Naive thymus-derived CD4-positive, alpha-beta T cell (primary cell): ENCODE results near the gene EMX1. TPM values are rescaled to one million over a fixed set of nuclear protein-coding genes. Genes with fewer than 3 reads are reported as not detected.

Experiments
- ATAC-seq: fragments of 150-1000 bp; cut with Tn5 transposase; 2 replicates; pipeline ENCODE4 v1.10.0; 2021; ENCODE audit warnings: mild to moderate bottlenecking, moderate library complexity
- CTCF ChIA-PET: fragments of 350-600 bp; sonication (Branson Sonifier 250); formaldehyde crosslinking; loops from one replicate; lab custom pipeline; 2021; ENCODE audit warnings: antibody characterized with exemption; lab: Charles Lee
- POLR2A ChIA-PET: fragments of 350-600 bp; sonication (Branson Sonifier 250); formaldehyde crosslinking; loops from one replicate; lab custom pipeline; 2021; ENCODE audit warnings: antibody characterized with exemption, inconsistent platforms; lab: Charles Lee
- DNase-seq, 9 donors: peaks; one replicate each; pipeline versions ENCODE4 v3.0.0 to v3.0.0-alpha.2; 2020 to 2022; ENCODE audit warnings: mixed read lengths in 1 of 9
- H3K27ac ChIP-seq: one replicate; pipeline ENCODE4 v1.7.0; 2013; ENCODE audit warnings: mild to moderate bottlenecking, low read depth, low read length, moderate library complexity
- H3K27me3 ChIP-seq, 2 donors: one replicate each; pipeline ENCODE4 v1.7.0; 2013; ENCODE audit warnings: low read length in 2 of 2, mild to moderate bottlenecking in 2 of 2, moderate library complexity in 2 of 2; ENCODE audit not compliant: control insufficient read depth in 2 of 2, insufficient read depth in 2 of 2
- H3K36me3 ChIP-seq, 3 experiments: 1 replicate in 2 of 3; 2 replicates in 1 of 3; pipeline ENCODE4 v1.7.0; 2013; ENCODE audit warnings: low read length in 3 of 3, mild to moderate bottlenecking in 3 of 3, moderate library complexity in 1 of 3; ENCODE audit not compliant: insufficient read depth in 3 of 3, control insufficient read depth in 2 of 3
- H3K4me1 ChIP-seq, 2 donors: one replicate each; pipeline ENCODE4 v1.7.0; 2013; ENCODE audit warnings: low read length in 2 of 2, mild to moderate bottlenecking in 2 of 2, moderate library complexity in 1 of 2; ENCODE audit not compliant: control insufficient read depth in 2 of 2, insufficient read depth in 2 of 2
- H3K4me3 ChIP-seq: 2 replicates; pipeline ENCODE4 v1.7.0; 2013; ENCODE audit warnings: mild to moderate bottlenecking, low read length
- H3K9me3 ChIP-seq, 3 experiments: 1 replicate in 2 of 3; 2 replicates in 1 of 3; pipeline ENCODE4 v1.7.0; 2013; ENCODE audit warnings: low read length in 3 of 3; ENCODE audit not compliant: control insufficient read depth in 2 of 3
- H3K27ac Mint-ChIP-seq, 9 donors: one replicate each; pipeline ENCODE4 v1.8.0; 2020 to 2022; ENCODE audit warnings: mixed read lengths in 9 of 9, mild to moderate bottlenecking in 8 of 9, moderate library complexity in 5 of 9, inconsistent platforms in 2 of 9
- H3K27me3 Mint-ChIP-seq, 5 donors: one replicate each; pipeline ENCODE4 v1.8.0; 2021 to 2022; ENCODE audit warnings: mixed read lengths in 5 of 5, mild to moderate bottlenecking in 1 of 5
- H3K36me3 Mint-ChIP-seq, 5 donors: one replicate each; pipeline ENCODE4 v1.8.0; 2020 to 2022; ENCODE audit warnings: mixed read lengths in 5 of 5, mild to moderate bottlenecking in 3 of 5, inconsistent platforms in 1 of 5
- H3K4me1 Mint-ChIP-seq, 7 donors: one replicate each; pipeline ENCODE4 v1.8.0; 2020 to 2022; ENCODE audit warnings: mixed read lengths in 7 of 7, mild to moderate bottlenecking in 3 of 7, inconsistent platforms in 1 of 7
- H3K4me3 Mint-ChIP-seq, 10 donors: one replicate each; pipeline ENCODE4 v1.8.0; 2020 to 2022; ENCODE audit warnings: mild to moderate bottlenecking in 10 of 10, mixed read lengths in 10 of 10, moderate library complexity in 6 of 10, inconsistent platforms in 2 of 10
- H3K9me3 Mint-ChIP-seq, 11 donors: one replicate each; pipeline ENCODE4 v1.8.0; 2020 to 2022; ENCODE audit warnings: mixed read lengths in 11 of 11, mild to moderate bottlenecking in 4 of 11, inconsistent platforms in 1 of 11, moderate library complexity in 1 of 11
- intact Hi-C, 2 donors: fragments of 100-400 bp; cut with micrococcal nuclease; formaldehyde crosslinking; loops; one replicate each; pipeline ENCODE4 v1.15.1; 2023
- polyA plus RNA-seq, 2 donors: library from polyadenylated mRNA; unstranded; fragments of 300-500 nt; fragmentation: Illumina TruSeq; gene quantifications; one replicate each; pipeline ENCODE4 v1.2.3, GENCODE V29; 2021
- total RNA-seq, 6 experiments: library from RNA in 5 of 6; stranded (reverse) in 5 of 6; gene quantifications; 1 replicate in 5 of 6; 2 replicates in 1 of 6; pipeline ENCODE4 v1.2.3 and lab custom pipeline; 2021 to 2026

Gene EMX1
- total and polyA plus RNA-seq, 7 experiments from 2014 or later: not detected

- DNase-seq: no peak
- Mint-ChIP-seq H3K9me3 (no peaks in the 10 kb centered on the region), H3K36me3 (peaks cover 0 to 4% (median 0%) of the 10 kb centered on the region in 5 donors), H3K4me3 (no peak overlapping the region), H3K27me3 (peaks cover 6 to 23% (median 15%) of the 10 kb centered on the region in 5 donors), H3K4me1 (peaks cover 0 to 6% (median 0%) of the 10 kb centered on the region in 7 donors), H3K27ac (no peak overlapping the region)
- Histone ChIP-seq H3K36me3 (no peaks in the 10 kb centered on the region), H3K4me3 (no peak overlapping the region), H3K9me3 (no peaks in the 10 kb centered on the region), H3K4me1 (no peaks in the 10 kb centered on the region), H3K27me3 (no peaks in the 10 kb centered on the region), H3K27ac (no peak overlapping the region)
- ChIA-PET POLR2A (no interaction called here), CTCF (no interaction called here)
- intact Hi-C loops: no loop called here
- no peak for ATAC-seq
These were observed 21.1 kb downstream of the EMX1 start for GRCh38 chr2:72938455-72938854.

- H3K4me1 Mint-ChIP-seq: peaks cover 0 to 1% (median 0%) of the 10 kb centered on the region in 7 donors
- no peak overlapping the region for H3K4me3 Mint-ChIP-seq
- H3K4me3 ChIP-seq: no peak overlapping the region
- no peaks in the 10 kb centered on the region for H3K4me1 ChIP-seq
- POLR2A ChIA-PET: no interaction called here
- no peak overlapping the region for H3K27ac ChIP-seq
- no peaks in the 10 kb centered on the region for H3K27me3 ChIP-seq
- CTCF ChIA-PET: no interaction called here
- no peak overlapping the region for H3K27ac Mint-ChIP-seq
- H3K36me3 ChIP-seq: no peaks in the 10 kb centered on the region
- ATAC-seq (no peak), DNase-seq (no peak)
- no peaks in the 10 kb centered on the region for H3K9me3 ChIP-seq
- H3K27me3 Mint-ChIP-seq: peaks cover 1 to 12% (median 7%) of the 10 kb centered on the region in 5 donors
- peaks cover 0 to 3% (median 0%) of the 10 kb centered on the region in 5 donors for H3K36me3 Mint-ChIP-seq
- H3K9me3 Mint-ChIP-seq: no peaks in the 10 kb centered on the region
- intact Hi-C loops: no loop called here
These were observed 23.0 kb downstream of the EMX1 start for GRCh38 chr2:72940361-72940760.

GRCh38 chr2:72940786-72941185, 23.5 kb downstream of the EMX1 start:
- Mint-ChIP-seq H3K9me3 (no peaks in the 10 kb centered on the region), H3K4me1 (no peaks in the 10 kb centered on the region), H3K36me3 (peaks cover 0 to 6% (median 0%) of the 10 kb centered on the region in 5 donors), H3K27ac (no peak overlapping the region), H3K4me3 (no peak overlapping the region), H3K27me3 (peaks cover 0 to 7% (median 6%) of the 10 kb centered on the region in 5 donors)
- no peaks in the 10 kb centered on the region for H3K27me3 ChIP-seq
- DNase-seq (no peak), ATAC-seq (no peak)
- H3K36me3 ChIP-seq: no peaks in the 10 kb centered on the region
- H3K4me1 ChIP-seq: no peaks in the 10 kb centered on the region
- CTCF ChIA-PET: no interaction called here
- no peak overlapping the region for H3K27ac ChIP-seq
- intact Hi-C loops: no loop called here
- POLR2A ChIA-PET: no interaction called here
- no peaks in the 10 kb centered on the region for H3K9me3 ChIP-seq
- H3K4me3 ChIP-seq: no peak overlapping the region

GRCh38 chr2:72942293-72942692, 25.0 kb downstream of the EMX1 start:
- Histone ChIP-seq H3K27me3 (no peaks in the 10 kb centered on the region), H3K4me1 (no peaks in the 10 kb centered on the region), H3K36me3 (no peaks in the 10 kb centered on the region), H3K4me3 (no peak overlapping the region), H3K27ac (no peak overlapping the region), H3K9me3 (no peaks in the 10 kb centered on the region)
- ChIA-PET POLR2A (no interaction called here), CTCF (interaction anchor here (0.6 kb wide), 1 partner anchor 1432 kb away, joined by 3 read pairs; no protein-coding TSS in a partner anchor)
- no peaks in the 10 kb centered on the region for H3K9me3 Mint-ChIP-seq
- ATAC-seq: no peak
- peaks cover 0 to 2% (median 0%) of the 10 kb centered on the region in 7 donors for H3K4me1 Mint-ChIP-seq
- no peak for DNase-seq
- intact Hi-C loops: no loop called here
- H3K4me3 Mint-ChIP-seq: no peak overlapping the region
- no peak overlapping the region for H3K27ac Mint-ChIP-seq
- H3K27me3 Mint-ChIP-seq: peaks cover 0 to 4% (median 3%) of the 10 kb centered on the region in 5 donors
- H3K36me3 Mint-ChIP-seq: peaks cover 0 to 6% (median 0%) of the 10 kb centered on the region in 5 donors

- no peak overlapping the region for H3K4me3 Mint-ChIP-seq
- H3K36me3 Mint-ChIP-seq: peaks cover 0 to 6% (median 0%) of the 10 kb centered on the region in 5 donors
- H3K9me3 Mint-ChIP-seq: no peaks in the 10 kb centered on the region
- Histone ChIP-seq H3K27ac (no peak overlapping the region), H3K4me1 (no peaks in the 10 kb centered on the region), H3K27me3 (no peaks in the 10 kb centered on the region), H3K4me3 (no peak overlapping the region), H3K36me3 (no peaks in the 10 kb centered on the region), H3K9me3 (no peaks in the 10 kb centered on the region)
- ATAC-seq (no peak), DNase-seq (no peak)
- H3K4me1 Mint-ChIP-seq: peaks cover 0 to 2% (median 0%) of the 10 kb centered on the region in 7 donors
- no peak overlapping the region for H3K27ac Mint-ChIP-seq
- peaks cover 0 to 3% (median 2%) of the 10 kb centered on the region in 5 donors for H3K27me3 Mint-ChIP-seq
- POLR2A ChIA-PET: no interaction called here
- CTCF ChIA-PET: interaction anchor here (0.6 kb wide), 1 partner anchor 1433 kb away, joined by 3 read pairs; no protein-coding TSS in a partner anchor
- intact Hi-C loops: no loop called here
These were observed 25.6 kb downstream of the EMX1 start for GRCh38 chr2:72942881-72943418.

GRCh38 chr2:72943540-72944395, 26.4 kb downstream of the EMX1 start:
- Histone ChIP-seq H3K27me3 (no peaks in the 10 kb centered on the region), H3K4me3 (no peak overlapping the region), H3K4me1 (no peaks in the 10 kb centered on the region), H3K27ac (no peak overlapping the region), H3K36me3 (no peaks in the 10 kb centered on the region), H3K9me3 (no peaks in the 10 kb centered on the region)
- Mint-ChIP-seq H3K36me3 (peaks cover 0 to 6% (median 0%) of the 10 kb centered on the region in 5 donors), H3K27me3 (peaks cover 0 to 3% (median 0%) of the 10 kb centered on the region in 5 donors), H3K4me3 (no peak overlapping the region), H3K4me1 (peaks cover 0 to 2% (median 0%) of the 10 kb centered on the region in 7 donors), H3K9me3 (no peaks in the 10 kb centered on the region), H3K27ac (no peak overlapping the region)
- no peak for DNase-seq
- CTCF ChIA-PET: no interaction called here
- intact Hi-C loops: no loop called here
- no peak for ATAC-seq
- POLR2A ChIA-PET: no interaction called here
